ENCODE data around the gene SLC17A4. TPM values are rescaled to one million over a fixed set of nuclear protein-coding genes. Genes with fewer than 3 reads are reported as not detected.
A peak's percentile ranks its signal among the peaks of the same experiment; 100 is the strongest.

Gene SLC17A4
- total and polyA plus RNA-seq, 2 of the 13 experiments (the other 11 are each of a cell fraction or from before 2014, with no cell fraction given), result 0.07 TPM; not detected in 1

DNA sequence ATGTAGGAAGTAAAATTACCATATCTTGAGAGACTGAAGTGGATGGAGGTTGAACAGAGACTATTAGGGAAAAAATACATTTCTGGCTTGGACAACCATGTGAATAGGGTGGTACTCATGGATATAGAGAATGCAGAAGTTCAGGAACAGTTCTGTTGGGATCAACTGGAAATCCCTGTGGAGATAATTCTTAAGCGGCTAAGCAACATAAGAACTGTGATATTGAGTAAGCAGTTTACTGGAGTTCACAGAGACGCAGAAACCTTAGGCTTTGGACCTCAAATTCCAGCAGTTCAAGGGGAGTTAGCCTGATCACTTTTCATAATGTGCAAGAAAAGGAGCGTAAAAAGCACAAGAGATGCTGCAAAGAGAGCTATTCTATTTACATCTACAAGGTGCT, 23.6 kb upstream of the SLC17A4 start:
- no TSS peak for BruUV-seq (replicated peaks)
- no peak for ATAC-seq
- H3K36me3 ChIP-seq (replicated peaks in 1 of 2; ENCODE audit: control insufficient read depth in 1 of 2, insufficient read depth in 2 of 2, low read length in 2 of 2), result no peaks in the 10 kb centered on the region
- H3K27ac ChIP-seq (ENCODE audit: extremely low read length, insufficient read depth, low read length), result no peak overlapping the region
- ChIA-PET POLR2A (no interaction called here), CTCF (ENCODE audit: low intra/inter-chr PET ratio, low total read pairs) (interaction anchor here (0.6 kb wide), 1 partner anchor 9 kb away, joined by 3 read pairs; no protein-coding TSS in a partner anchor)
- H2AFZ ChIP-seq (ENCODE audit: low read length), result no peak overlapping the region
- FAIRE-seq, result no peak
- no peaks in the 10 kb centered on the region for H3K9me3 ChIP-seq (ENCODE audit: low read length)
- H3K4me3 ChIP-seq (replicated peaks in 1 of 3; ENCODE audit: insufficient read depth in 1 of 3, low read depth in 2 of 3, low read length in 3 of 3), result no peak overlapping the region
- in situ Hi-C loops (cut with HindIII; ENCODE audit: extremely low pct_ligation_motif_present, low pct_unique_long_range_greater_than_20kb), result no loop called here
- H3K4me1 ChIP-seq (ENCODE audit: insufficient read depth, low read length), result no peaks in the 10 kb centered on the region
- no peak overlapping the region for H3K4me2 ChIP-seq (ENCODE audit: low read depth, low read length)
- no peaks in the 10 kb centered on the region for H4K20me1 ChIP-seq (ENCODE audit: insufficient read depth, low read length)
- H3K79me2 ChIP-seq (ENCODE audit: insufficient read depth, low read length), result no peaks in the 10 kb centered on the region
- 69% methylated on average over 3 of the region's 3 CpGs for WGBS (ENCODE audit: low lambda C conversion rate)
- DNase-seq (ENCODE audit: low spot score), result no peak
- H3K27me3 ChIP-seq (ENCODE audit: control insufficient read depth in 1 of 2, insufficient read depth in 2 of 2, low read length in 2 of 2), result no peaks in the 10 kb centered on the region
- intact Hi-C loops (cut with micrococcal nuclease; ENCODE audit: unreplicated experiment), result no loop called here
- no peak overlapping the region for H3K9ac ChIP-seq (ENCODE audit: insufficient read depth, low read depth, low read length)
- no peak for TF ChIP-seq PRPF4 (IDR thresholded peaks at IDR 0.05; ENCODE audit: low read depth, low read length, poor library complexity, severe bottlenecking)
- no peak for TF ChIP-seq LCORL (IDR thresholded peaks at IDR 0.05)
- no peak for TF ChIP-seq LCORL (CRISPR knock-in tag; IDR thresholded peaks at IDR 0.05)

DNA sequence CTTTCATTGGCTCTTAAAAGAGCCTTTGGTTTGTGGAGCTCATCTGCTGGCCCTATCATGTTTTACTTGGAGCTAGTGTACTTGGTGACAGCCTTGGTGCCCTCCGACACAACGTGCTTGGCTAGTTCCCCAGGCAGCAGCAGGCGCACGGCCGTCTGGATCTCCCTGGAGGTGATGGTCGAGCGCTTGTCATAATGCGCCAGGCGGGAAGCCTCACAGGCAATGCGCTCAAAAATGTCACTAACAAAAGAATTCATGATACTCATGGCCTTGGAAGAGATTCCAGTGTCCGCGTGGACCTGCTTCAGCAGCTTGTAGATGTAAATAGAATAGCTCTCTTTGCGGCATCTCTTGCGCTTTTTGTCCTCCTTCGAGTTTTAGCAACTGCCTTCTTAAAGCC, 22.8 kb upstream of the SLC17A4 start:
- no peak for DNase-seq (ENCODE audit: low spot score)
- Histone ChIP-seq H3K4me3 (replicated peaks in 1 of 3; ENCODE audit: insufficient read depth in 1 of 3, low read depth in 2 of 3, low read length in 3 of 3) (no peak overlapping the region), H4K20me1 (ENCODE audit: insufficient read depth, low read length) (no peaks in the 10 kb centered on the region), H3K27me3 (ENCODE audit: control insufficient read depth in 1 of 2, insufficient read depth in 2 of 2, low read length in 2 of 2) (no peaks in the 10 kb centered on the region), H2AFZ (ENCODE audit: low read length) (no peak overlapping the region), H3K27ac (ENCODE audit: extremely low read length, insufficient read depth, low read length) (no peak overlapping the region), H3K4me2 (ENCODE audit: low read depth, low read length) (no peak overlapping the region), H3K79me2 (ENCODE audit: insufficient read depth, low read length) (no peaks in the 10 kb centered on the region), H3K9me3 (ENCODE audit: low read length) (peaks cover 5% of the 10 kb centered on the region), H3K4me1 (ENCODE audit: insufficient read depth, low read length) (no peaks in the 10 kb centered on the region), H3K9ac (ENCODE audit: insufficient read depth, low read depth, low read length) (no peak overlapping the region), H3K36me3 (replicated peaks in 1 of 2; ENCODE audit: control insufficient read depth in 1 of 2, insufficient read depth in 2 of 2, low read length in 2 of 2) (no peaks in the 10 kb centered on the region)
- 82% methylated on average over 15 of the region's 15 CpGs for WGBS (ENCODE audit: low lambda C conversion rate)
- no TSS peak for BruUV-seq (replicated peaks)
- intact Hi-C loops (cut with micrococcal nuclease; ENCODE audit: unreplicated experiment) (no loop called here), in situ Hi-C loops (cut with HindIII; ENCODE audit: extremely low pct_ligation_motif_present, low pct_unique_long_range_greater_than_20kb) (no loop called here)
- no peak for FAIRE-seq
- no peak for TF ChIP-seq PAF1 (CRISPR knock-in tag; IDR thresholded peaks at IDR 0.05)
- TF ChIP-seq, protein P1, sequence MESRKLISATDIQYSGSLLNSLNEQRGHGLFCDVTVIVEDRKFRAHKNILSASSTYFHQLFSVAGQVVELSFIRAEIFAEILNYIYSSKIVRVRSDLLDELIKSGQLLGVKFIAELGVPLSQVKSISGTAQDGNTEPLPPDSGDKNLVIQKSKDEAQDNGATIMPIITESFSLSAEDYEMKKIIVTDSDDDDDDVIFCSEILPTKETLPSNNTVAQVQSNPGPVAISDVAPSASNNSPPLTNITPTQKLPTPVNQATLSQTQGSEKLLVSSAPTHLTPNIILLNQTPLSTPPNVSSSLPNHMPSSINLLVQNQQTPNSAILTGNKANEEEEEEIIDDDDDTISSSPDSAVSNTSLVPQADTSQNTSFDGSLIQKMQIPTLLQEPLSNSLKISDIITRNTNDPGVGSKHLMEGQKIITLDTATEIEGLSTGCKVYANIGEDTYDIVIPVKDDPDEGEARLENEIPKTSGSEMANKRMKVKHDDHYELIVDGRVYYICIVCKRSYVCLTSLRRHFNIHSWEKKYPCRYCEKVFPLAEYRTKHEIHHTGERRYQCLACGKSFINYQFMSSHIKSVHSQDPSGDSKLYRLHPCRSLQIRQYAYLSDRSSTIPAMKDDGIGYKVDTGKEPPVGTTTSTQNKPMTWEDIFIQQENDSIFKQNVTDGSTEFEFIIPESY (CRISPR knock-in tag; IDR thresholded peaks at IDR 0.05), result 0 out of 2 replicates have a peak, but pooled peaks have one; percentile 23
- ChIA-PET POLR2A (no interaction called here), CTCF (ENCODE audit: low intra/inter-chr PET ratio, low total read pairs) (no interaction called here)
- no peak for ATAC-seq

All from HepG2 (cell line).